Choroid plexus epithelial cell (primary cell): ENCODE measurements around the gene CASP2.

Source experiments
- DNase-seq: peaks from one replicate; pipeline ENCODE4 v3.0.0-alpha.2; 2010; ENCODE audit warnings: low read depth
- H3K4me3 ChIP-seq: 2 replicates; pipeline ENCODE4 v1.5.1; 2011; ENCODE audit warnings: low read depth, mild to moderate bottlenecking, control low read depth, low read length, moderate library complexity
- CTCF ChIP-seq: conservative IDR thresholded peaks from 2 replicates; pipeline ENCODE4 v1.5.1; 2011; ENCODE audit warnings: low read depth, mild to moderate bottlenecking, control low read depth, inconsistent platforms, low read length, moderate library complexity

Gene CASP2

GRCh38 chr7:143356414-143357050 lies 68.4 kb downstream of the CASP2 start:
- no peak overlapping the region for H3K4me3 ChIP-seq
- TF ChIP-seq CTCF = no peak

More at GRCh38 chr7:143356414-143357050, 68.4 kb downstream of the CASP2 start:
- DNase-seq = no peak
